ENCODE measurements around the gene KRTAP4-3.

DNA sequence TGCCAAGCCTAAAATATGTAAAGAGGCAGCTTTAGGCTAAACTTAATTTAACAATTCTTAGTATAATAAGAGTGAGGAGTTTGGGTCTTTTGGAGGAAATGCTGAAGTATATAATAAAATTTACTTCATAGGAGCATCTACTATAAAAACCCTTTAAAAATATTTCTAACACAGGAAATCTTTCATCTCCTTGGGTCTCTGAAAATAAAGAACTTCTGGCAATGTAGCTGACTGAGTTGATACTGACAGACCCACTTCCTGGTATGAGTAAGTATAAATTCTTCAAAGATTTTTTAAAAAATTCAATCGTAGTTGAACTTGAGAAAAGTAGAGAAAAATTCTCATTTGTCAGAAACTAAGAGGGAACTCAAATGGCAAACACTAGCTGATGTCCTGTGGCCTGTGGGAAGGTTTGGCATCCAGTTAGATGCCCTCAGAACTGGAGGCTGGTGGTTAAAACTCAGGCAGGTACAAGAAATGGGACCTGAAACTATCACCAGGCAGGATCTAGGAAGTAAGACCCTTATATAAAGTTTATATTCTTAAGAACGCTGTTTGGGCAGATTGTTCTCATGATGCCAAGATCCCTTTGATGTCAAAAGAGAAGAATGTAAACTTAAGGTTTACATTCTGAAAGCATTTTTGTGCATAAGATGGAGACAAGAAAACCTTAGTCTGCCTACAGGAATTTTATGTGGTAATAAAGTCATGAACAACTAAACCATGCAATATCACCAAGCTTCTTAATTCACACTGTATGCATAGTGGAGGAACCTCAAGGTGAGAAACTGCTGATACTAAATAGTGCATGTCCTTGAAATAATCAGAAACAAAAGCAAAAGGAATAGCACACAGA is 33.9 kb downstream of the KRTAP4-3 start:
- TF ChIP-seq, protein P1, sequence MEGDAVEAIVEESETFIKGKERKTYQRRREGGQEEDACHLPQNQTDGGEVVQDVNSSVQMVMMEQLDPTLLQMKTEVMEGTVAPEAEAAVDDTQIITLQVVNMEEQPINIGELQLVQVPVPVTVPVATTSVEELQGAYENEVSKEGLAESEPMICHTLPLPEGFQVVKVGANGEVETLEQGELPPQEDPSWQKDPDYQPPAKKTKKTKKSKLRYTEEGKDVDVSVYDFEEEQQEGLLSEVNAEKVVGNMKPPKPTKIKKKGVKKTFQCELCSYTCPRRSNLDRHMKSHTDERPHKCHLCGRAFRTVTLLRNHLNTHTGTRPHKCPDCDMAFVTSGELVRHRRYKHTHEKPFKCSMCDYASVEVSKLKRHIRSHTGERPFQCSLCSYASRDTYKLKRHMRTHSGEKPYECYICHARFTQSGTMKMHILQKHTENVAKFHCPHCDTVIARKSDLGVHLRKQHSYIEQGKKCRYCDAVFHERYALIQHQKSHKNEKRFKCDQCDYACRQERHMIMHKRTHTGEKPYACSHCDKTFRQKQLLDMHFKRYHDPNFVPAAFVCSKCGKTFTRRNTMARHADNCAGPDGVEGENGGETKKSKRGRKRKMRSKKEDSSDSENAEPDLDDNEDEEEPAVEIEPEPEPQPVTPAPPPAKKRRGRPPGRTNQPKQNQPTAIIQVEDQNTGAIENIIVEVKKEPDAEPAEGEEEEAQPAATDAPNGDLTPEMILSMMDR (IDR thresholded peaks at IDR 0.05), result no peak
- TF ChIP-seq POLR2A (IDR thresholded peaks at IDR 0.05), result no peak

Data from uterus (tissue), 2 donors.